ENCODE data around the gene PLOD1. TPM values are rescaled to one million over a fixed set of nuclear protein-coding genes. Genes with fewer than 3 reads are reported as not detected.

The PLOD1 gene
- total and polyA plus RNA-seq, 2 of the 13 experiments (the other 11 are each of a cell fraction or from before 2014, with no cell fraction given), result 70.1 to 318 TPM

- TF ChIP-seq DRAP1 (CRISPR knock-in tag; IDR thresholded peaks at IDR 0.05) (peak; percentile 40; the same call in 1 of the 2 replicates), ZNF558 (CRISPR knock-in tag; IDR thresholded peaks at IDR 0.05; ENCODE audit: borderline replicate concordance) (no peak), ZBTB25 (CRISPR knock-in tag; IDR thresholded peaks at IDR 0.05) (peak; percentile 43; the same call in 1 of the 2 replicates), ZNF3 (CRISPR knock-in tag; IDR thresholded peaks at IDR 0.05) (no peak), ZNF614 (CRISPR knock-in tag; IDR thresholded peaks at IDR 0.05; ENCODE audit: borderline replicate concordance) (0 out of 2 replicates have a peak, but pooled peaks have one; percentile 56), REXO4 (CRISPR knock-in tag; IDR thresholded peaks at IDR 0.05; ENCODE audit: borderline replicate concordance) (no peak), RELA (CRISPR knock-in tag; IDR thresholded peaks at IDR 0.05) (no peak; the same call in 1 of the 2 replicates), SKI (IDR thresholded peaks at IDR 0.05; ENCODE audit: partially characterized antibody) (peak; percentile 27), MAFF (IDR thresholded peaks at IDR 0.05; ENCODE audit: low read depth, low read length) (no peak), CREB3 (CRISPR knock-in tag; IDR thresholded peaks at IDR 0.05) (no peak), SNAPC4 (CRISPR knock-in tag; IDR thresholded peaks at IDR 0.05) (peak; percentile 97), CERS6 (CRISPR knock-in tag; IDR thresholded peaks at IDR 0.05) (no peak), ZKSCAN1 (IDR thresholded peaks at IDR 0.05; ENCODE audit: low read length) (no peak), ZNF720 (CRISPR knock-in tag; IDR thresholded peaks at IDR 0.05) (no peak), KAT7 (CRISPR knock-in tag; IDR thresholded peaks at IDR 0.05; ENCODE audit: borderline replicate concordance) (no peak), ELF1 (CRISPR knock-in tag; IDR thresholded peaks at IDR 0.05) (peak; percentile 83), IRF2 (CRISPR knock-in tag; IDR thresholded peaks at IDR 0.05) (peak; percentile 61; the same call in 1 of the 2 replicates), ELF3 (CRISPR knock-in tag; IDR thresholded peaks at IDR 0.05) (peak; percentile 89), KDM5A (IDR thresholded peaks at IDR 0.05; ENCODE audit: borderline replicate concordance, low read length) (no peak), ZNF589 (CRISPR knock-in tag; conservative IDR thresholded peaks at IDR 0.05) (no peak), GATA4 (IDR thresholded peaks at IDR 0.05; ENCODE audit: borderline replicate concordance, low read depth) (no peak), ATF4 (CRISPR knock-in tag; IDR thresholded peaks at IDR 0.05) (no peak)
These were observed 32.6 kb downstream of the PLOD1 start (continued) for GRCh38 chr1:11967028-11967547.
